Bronchial epithelial cell (primary cell): Measurements from ENCODE around the gene PRIMA1. TPM values are rescaled to one million over a fixed set of nuclear protein-coding genes. Genes with fewer than 3 reads are reported as not detected.

Experiments used
- DNase-seq: peaks from one replicate; pipeline ENCODE4 v3.0.0-alpha.2; 2010; ENCODE audit warnings: low read depth
- FAIRE-seq: peaks from 2 replicates; lab custom pipeline; 2011; peaks lifted over from hg19 to GRCh38; lab: Jason Lieb, UNC
- H3K27me3 ChIP-seq: 2 replicates; pipeline ENCODE4 v1.5.1; 2011; ENCODE audit warnings: low read length; ENCODE audit not compliant: control insufficient read depth, insufficient read depth
- H3K36me3 ChIP-seq: 2 replicates; pipeline ENCODE4 v1.5.1; 2011; ENCODE audit warnings: low read length; ENCODE audit not compliant: control insufficient read depth, insufficient read depth
- H3K4me3 ChIP-seq: 2 replicates; pipeline ENCODE4 v1.5.1; 2011; ENCODE audit warnings: mild to moderate bottlenecking, low read depth, low read length, control low read depth
- CTCF ChIP-seq: IDR thresholded peaks from 2 replicates; pipeline ENCODE4 v1.5.1; 2011; ENCODE audit warnings: mild to moderate bottlenecking, moderate library complexity, low read length, control low read depth, inconsistent platforms; ENCODE audit not compliant: insufficient read depth, severe bottlenecking
- total RNA-seq: library from RNA; depleted of rRNA; stranded (reverse); fragments of >200 nt; gene quantifications from 2 replicates; pipeline ENCODE4 v1.2.1, GENCODE V29; 2014

Gene PRIMA1
- total RNA-seq, 1 donor from 2014 or later = not detected

GRCh38 chr14:93829839-93830481, 41.7 kb upstream of the PRIMA1 start:
- TF ChIP-seq CTCF = no peak
- no peaks in the 10 kb centered on the region for H3K36me3 ChIP-seq
- no peak for FAIRE-seq

GRCh38 chr14:93825235-93825553, 36.9 kb upstream of the PRIMA1 start:
- Histone ChIP-seq H3K4me3 (no peak overlapping the region), H3K36me3 (no peaks in the 10 kb centered on the region), H3K27me3 (no peaks in the 10 kb centered on the region)
- DNase-seq (no peak), FAIRE-seq (no peak)
- TF ChIP-seq CTCF = no peak

More at GRCh38 chr14:93829839-93830481, 41.7 kb upstream of the PRIMA1 start:
- H3K27me3 ChIP-seq = no peaks in the 10 kb centered on the region
- H3K4me3 ChIP-seq = no peak overlapping the region
- DNase-seq = no peak

GRCh38 chr14:93824518-93825234, 36.4 kb upstream of the PRIMA1 start:
- H3K27me3 ChIP-seq = no peaks in the 10 kb centered on the region
- DNase-seq (no peak), FAIRE-seq (no peak)

GRCh38 chr14:93824076-93824475, 35.8 kb upstream of the PRIMA1 start:
- TF ChIP-seq CTCF = no peak
- Histone ChIP-seq H3K27me3 (no peaks in the 10 kb centered on the region), H3K4me3 (no peak overlapping the region), H3K36me3 (no peaks in the 10 kb centered on the region)
- no peak for FAIRE-seq
- DNase-seq = no peak

More at GRCh38 chr14:93824518-93825234, 36.4 kb upstream of the PRIMA1 start:
- no peaks in the 10 kb centered on the region for H3K36me3 ChIP-seq
- no peak for TF ChIP-seq CTCF
- no peak overlapping the region for H3K4me3 ChIP-seq

- no peaks in the 10 kb centered on the region for H3K27me3 ChIP-seq
- FAIRE-seq (no peak), DNase-seq (no peak)
- no peak for TF ChIP-seq CTCF
- no peaks in the 10 kb centered on the region for H3K36me3 ChIP-seq
- H3K4me3 ChIP-seq = no peak overlapping the region
Measured at GRCh38 chr14:93821051-93821450, 32.8 kb upstream of the PRIMA1 start.

- Histone ChIP-seq H3K27me3 (no peaks in the 10 kb centered on the region), H3K36me3 (no peaks in the 10 kb centered on the region), H3K4me3 (no peak overlapping the region)
- DNase-seq (no peak), FAIRE-seq (no peak)
- TF ChIP-seq CTCF = no peak
Measured at GRCh38 chr14:93818857-93819256, 30.6 kb upstream of the PRIMA1 start.
